IMR-90 (cell line): Measurements from ENCODE around the gene ANKIB1. TPM values are rescaled to one million over a fixed set of nuclear protein-coding genes. Genes with fewer than 3 reads are reported as not detected.

Source experiments
- ATAC-seq: fragments of 200-7000 bp; cut with Tn5 transposase; 2 replicates; pipeline ENCODE4 v1.9.1; 2020; ENCODE audit warnings: low read depth, mild to moderate bottlenecking, moderate library complexity
- BruUV-seq: library from RNA; stranded (reverse); fragments of 400-500 nt; replicated peaks from 2 replicates; lab custom pipeline; 2021; lab: Mats Ljungman, UMichigan
- CTCF ChIA-PET: fragments of 300-600 bp; formaldehyde crosslinking; extraction: SDS; loops from one replicate; lab custom pipeline; 2021; ENCODE audit warnings: antibody characterized with exemption; lab: Yijun Ruan, JAX
- POLR2A ChIA-PET: fragments of 300-600 bp; sonication (Branson Sonifier 250); formaldehyde crosslinking; loops from one replicate; lab custom pipeline; 2022; ENCODE audit warnings: antibody characterized with exemption; ENCODE audit not compliant: unreplicated experiment; lab: Charles Lee
- DNase-seq: peaks from one replicate; pipeline ENCODE4 v3.0.0; 2013
- H2AFZ ChIP-seq: replicated peaks from 2 replicates; pipeline ENCODE3; 2013; ENCODE audit warnings: low read length, mild to moderate bottlenecking; ENCODE audit not compliant: poor library complexity
- H2AK5ac ChIP-seq: 2 replicates; pipeline ENCODE4 v1.6.1; 2013; ENCODE audit warnings: low read depth, low read length, inconsistent platforms
- H2AK9ac ChIP-seq: replicated peaks from 2 replicates; pipeline ENCODE3; 2013; ENCODE audit warnings: mild to moderate bottlenecking, low read depth, low read length, moderate library complexity; ENCODE audit not compliant: poor library complexity
- H2BK120ac ChIP-seq: 2 replicates; pipeline ENCODE4 v1.6.1; 2013; ENCODE audit warnings: low read depth, low read length, inconsistent platforms
- H2BK15ac ChIP-seq: 3 replicates; pipeline ENCODE4 v1.6.1; 2013; ENCODE audit warnings: low read depth, low read length, inconsistent platforms
- H2BK20ac ChIP-seq: 2 replicates; pipeline ENCODE4 v1.6.1; 2013; ENCODE audit warnings: low read depth, mild to moderate bottlenecking, inconsistent platforms, low read length, moderate library complexity
- H2BK5ac ChIP-seq: 2 replicates; pipeline ENCODE4 v1.6.1; 2013; ENCODE audit warnings: mild to moderate bottlenecking, low read depth, low read length, inconsistent platforms; ENCODE audit not compliant: poor library complexity, severe bottlenecking
- H3K14ac ChIP-seq: replicated peaks from 2 replicates; pipeline ENCODE4 v1.6.1; 2013; ENCODE audit warnings: low read depth, low read length, inconsistent platforms
- H3K18ac ChIP-seq: 2 replicates; pipeline ENCODE4 v1.6.1; 2013; ENCODE audit warnings: low read depth, low read length, control low read depth
- H3K23ac ChIP-seq: 2 replicates; pipeline ENCODE4 v1.6.1; 2013; ENCODE audit warnings: low read depth, low read length, inconsistent platforms
- H3K27ac ChIP-seq: 2 replicates; pipeline ENCODE4 v1.5.1; 2013; ENCODE audit warnings: mild to moderate bottlenecking, control low read depth, low read length; ENCODE audit not compliant: insufficient read depth
- H3K27me3 ChIP-seq: 2 replicates; pipeline ENCODE4 v1.6.1; 2013; ENCODE audit warnings: low read length; ENCODE audit not compliant: control insufficient read depth, insufficient read depth
- H3K36me3 ChIP-seq: 2 replicates; pipeline ENCODE4 v1.6.1; 2013; ENCODE audit warnings: low read length, mixed read lengths; ENCODE audit not compliant: control insufficient read depth, insufficient read depth
- H3K4ac ChIP-seq: 2 replicates; pipeline ENCODE4 v1.6.1; 2013; ENCODE audit warnings: low read depth, low read length, inconsistent platforms
- H3K4me1 ChIP-seq: 2 replicates; pipeline ENCODE4 v1.6.1; 2013; ENCODE audit warnings: low read length, mixed read lengths; ENCODE audit not compliant: control insufficient read depth, insufficient read depth
- H3K4me2 ChIP-seq: 2 replicates; pipeline ENCODE4 v1.6.1; 2013; ENCODE audit warnings: low read depth, mild to moderate bottlenecking, control low read depth, low read length, moderate library complexity
- H3K4me3 ChIP-seq: 2 replicates; pipeline ENCODE4 v1.5.1; 2013; ENCODE audit warnings: low read depth, mild to moderate bottlenecking, control low read depth, low read length, moderate library complexity; ENCODE audit not compliant: insufficient read depth
- H3K56ac ChIP-seq: 2 replicates; pipeline ENCODE4 v1.6.1; 2013; ENCODE audit warnings: low read length, inconsistent platforms; ENCODE audit not compliant: insufficient read depth; ENCODE audit errors: extremely low read depth
- H3K79me1 ChIP-seq, 2 experiments: 2 replicates each; pipeline ENCODE4 v1.6.1; 2013; ENCODE audit warnings: low read length in 2 of 2, inconsistent platforms in 1 of 2, low read depth in 1 of 2
- H3K9ac ChIP-seq: 2 replicates; pipeline ENCODE4 v1.6.1; 2013; ENCODE audit warnings: low read depth, low read length, control low read depth
- H3K9me1 ChIP-seq: 2 replicates; pipeline ENCODE4 v1.6.1; 2013; ENCODE audit warnings: low read length, inconsistent platforms; ENCODE audit not compliant: insufficient read depth
- H3K9me3 ChIP-seq: 2 replicates; pipeline ENCODE4 v1.6.1; 2013; ENCODE audit warnings: low read length; ENCODE audit not compliant: control insufficient read depth, insufficient read depth
- H4K20me1 ChIP-seq: 2 replicates; pipeline ENCODE4 v1.6.1; 2013; ENCODE audit warnings: low read length, inconsistent platforms; ENCODE audit not compliant: insufficient read depth
- H4K5ac ChIP-seq: 2 replicates; pipeline ENCODE4 v1.6.1; 2013; ENCODE audit warnings: mild to moderate bottlenecking, low read depth, low read length, control low read depth
- H4K8ac ChIP-seq, 2 experiments: 2 replicates each; pipeline ENCODE4 v1.6.1; 2013; ENCODE audit warnings: low read depth in 2 of 2, low read length in 2 of 2, control low read depth in 1 of 2, inconsistent platforms in 1 of 2
- H4K91ac ChIP-seq: 2 replicates; pipeline ENCODE4 v1.6.1; 2013; ENCODE audit warnings: low read depth, low read length, inconsistent platforms; ENCODE audit not compliant: insufficient read depth
- CTCF ChIP-seq: conservative IDR thresholded peaks from 2 replicates; pipeline ENCODE4 v1.5.1; 2012; ENCODE audit warnings: mild to moderate bottlenecking, low read depth, low read length, improper control_type of control experiment
- MAFK ChIP-seq: IDR thresholded peaks from 2 replicates; pipeline ENCODE4 v1.6.1; 2012; ENCODE audit warnings: low read depth, low read length, improper control_type of control experiment
- WGBS, 2 experiments: methylation state at CpG; one replicate each; pipeline versions ENCODE4 v1.1.5 to v1.1.7; 2013; ENCODE audit warnings: missing lambda C conversion rate in 2 of 2; ENCODE audit not compliant: insufficient read length in 1 of 2; ENCODE audit errors: extremely low coverage in 2 of 2; 5-methylcytosine and 5-hydroxymethylcytosine counted together
- dilution Hi-C: fragments of 300-500 bp; cut with HindIII; formaldehyde crosslinking; loops from one replicate; pipeline ENCODE4 v1.14.3; 2018; ENCODE audit warnings: low sequenced_read_pairs; ENCODE audit not compliant: unreplicated experiment
- in situ Hi-C: fragments of 300-500 bp; cut with MboI; formaldehyde crosslinking; loops from 3 replicates; pipeline ENCODE4 v1.14.3; 2019; ENCODE audit warnings: low sequenced_read_pairs, inconsistent platforms, mixed read lengths
- intact Hi-C: fragments of 100-400 bp; cut with micrococcal nuclease; formaldehyde crosslinking; loops from 2 replicates; pipeline ENCODE4 v1.10.0; 2022
- polyA plus RNA-seq, 3 experiments: library from polyadenylated mRNA; depleted of rRNA; stranded (reverse); fragments of >200 nt; gene quantifications; 2 replicates each; pipeline ENCODE4 v1.2.3, GENCODE V29; 2012; ENCODE audit warnings: low replicate concordance in 1 of 3
- total RNA-seq: library from RNA; depleted of rRNA; stranded (reverse); fragments of >200 nt; gene quantifications from 2 replicates; pipeline ENCODE4 v1.2.3, GENCODE V29; 2012

The ANKIB1 gene
- total and polyA plus RNA-seq, 2 of the 4 experiments (the other 2 are of a cell fraction), result 18.7 to 33.9 TPM

GRCh38 chr7:92343714-92344113, 97.9 kb downstream of the ANKIB1 start:
- H3K36me3 ChIP-seq, result peaks cover 10% of the 10 kb centered on the region
- no TSS peak for BruUV-seq
- H3K4me1 ChIP-seq, result peaks cover 2% of the 10 kb centered on the region; the same call in 1 of the 2 replicates
- no peak overlapping the region for H4K5ac ChIP-seq
- H2BK120ac ChIP-seq, result no peak overlapping the region
- H3K18ac ChIP-seq, result no peak overlapping the region
- no peaks in the 10 kb centered on the region for H3K79me1 ChIP-seq
- TF ChIP-seq CTCF, result no peak
- peak; percentile 94 for TF ChIP-seq MAFK
- POLR2A ChIA-PET, result no interaction called here
- WGBS, 2 experiments, result no CpG with 5 or more reads among the region's 3 CpGs
- H3K9me1 ChIP-seq, result peaks cover 3% of the 10 kb centered on the region; the same call in 1 of the 2 replicates
- H2AFZ ChIP-seq, result no peak overlapping the region
- no peak overlapping the region for H3K27ac ChIP-seq
- no peaks in the 10 kb centered on the region for H3K27me3 ChIP-seq
- intact Hi-C loops (loop anchor here (5.0 kb wide), 1 partner anchor 36 kb away; no protein-coding TSS in a partner anchor), dilution Hi-C loops (no loop called here), in situ Hi-C loops (no loop called here)
- DNase-seq (peak; percentile 13), ATAC-seq (peak; percentile 35; the same call in 1 of the 2 replicates)
- no peak overlapping the region for H3K9ac ChIP-seq
- H2AK5ac ChIP-seq, result no peak overlapping the region
- H3K4me2 ChIP-seq, result no peak overlapping the region
- H4K8ac ChIP-seq, result no peak overlapping the region
- no peaks in the 10 kb centered on the region for H3K9me3 ChIP-seq
- H2BK15ac ChIP-seq, result no peak overlapping the region
- H2BK20ac ChIP-seq, result no peak overlapping the region
- H4K20me1 ChIP-seq, result no peaks in the 10 kb centered on the region
- H4K91ac ChIP-seq, result no peak overlapping the region
- no peak overlapping the region for H3K56ac ChIP-seq
- no peak overlapping the region for H3K4ac ChIP-seq
- no peak overlapping the region for H3K4me3 ChIP-seq
- CTCF ChIA-PET, result no interaction called here
- H2AK9ac ChIP-seq, result no peak overlapping the region
- no peak overlapping the region for H2BK5ac ChIP-seq
- no peak overlapping the region for H3K23ac ChIP-seq
- H3K14ac ChIP-seq, result no peak overlapping the region
